ENCODE data around the gene CSTB.

The CSTB gene

GRCh38 chr21:43810505-43811261, 34.6 kb upstream of the CSTB start:
- DNase-seq = peak; percentile 75

- DNase-seq = no peak
Measured at GRCh38 chr21:43809853-43810504, 33.9 kb upstream of the CSTB start.

GRCh38 chr21:43809346-43809799, 33.3 kb upstream of the CSTB start:
- DNase-seq = no peak

- no peak for DNase-seq
Measured at GRCh38 chr21:43808832-43809251, 32.7 kb upstream of the CSTB start.

- DNase-seq = no peak
Measured at GRCh38 chr21:43808367-43808766, 32.3 kb upstream of the CSTB start.

GRCh38 chr21:43806017-43806710, 30.1 kb upstream of the CSTB start:
- no peak for DNase-seq

GRCh38 chr21:43805275-43805800, 29.2 kb upstream of the CSTB start:
- no peak for DNase-seq

GRCh38 chr21:43803558-43804300, 27.6 kb upstream of the CSTB start:
- no peak for DNase-seq

GRCh38 chr21:43802713-43803313, 26.7 kb upstream of the CSTB start:
- no peak for DNase-seq

GRCh38 chr21:43801006-43801783, 25.1 kb upstream of the CSTB start:
- no peak for DNase-seq

GRCh38 chr21:43800566-43800965, 24.5 kb upstream of the CSTB start:
- DNase-seq = no peak

GRCh38 chr21:43800124-43800523, 24.0 kb upstream of the CSTB start:
- no peak for DNase-seq

GRCh38 chr21:43799301-43799840, 23.3 kb upstream of the CSTB start:
- DNase-seq = no peak

- DNase-seq = no peak
Measured at GRCh38 chr21:43797925-43798715, 22.0 kb upstream of the CSTB start.

GRCh38 chr21:43797415-43797814, 21.3 kb upstream of the CSTB start:
- no peak for DNase-seq

- DNase-seq = no peak
Measured at GRCh38 chr21:43794857-43795256, 18.7 kb upstream of the CSTB start.

- DNase-seq = no peak
Measured at GRCh38 chr21:43794311-43794710, 18.2 kb upstream of the CSTB start.

- DNase-seq = no peak
Measured at GRCh38 chr21:43793243-43793642, 17.1 kb upstream of the CSTB start.

GRCh38 chr21:43792406-43792805, 16.3 kb upstream of the CSTB start:
- DNase-seq = no peak

GRCh38 chr21:43790010-43790524, 14.0 kb upstream of the CSTB start:
- DNase-seq = no peak

Measured in central memory CD4-positive, alpha-beta T cell (primary cell).